Loucy (cell line): ENCODE data around the gene DENND5B.

Experiments
- CTCF ChIP-seq: fragments of 200-600 bp; sonication (generic); conservative IDR thresholded peaks from 2 replicates; pipeline ENCODE4 v1.5.1; 2014; ENCODE audit warnings: mild to moderate bottlenecking, antibody characterized with exemption, low read length
- EZH2phosphoT487 ChIP-seq: fragments of 200-600 bp; IDR thresholded peaks from 2 replicates; pipeline ENCODE4 v1.6.1; 2018; ENCODE audit warnings: antibody characterized with exemption, mild to moderate bottlenecking, moderate library complexity, borderline replicate concordance

DNA sequence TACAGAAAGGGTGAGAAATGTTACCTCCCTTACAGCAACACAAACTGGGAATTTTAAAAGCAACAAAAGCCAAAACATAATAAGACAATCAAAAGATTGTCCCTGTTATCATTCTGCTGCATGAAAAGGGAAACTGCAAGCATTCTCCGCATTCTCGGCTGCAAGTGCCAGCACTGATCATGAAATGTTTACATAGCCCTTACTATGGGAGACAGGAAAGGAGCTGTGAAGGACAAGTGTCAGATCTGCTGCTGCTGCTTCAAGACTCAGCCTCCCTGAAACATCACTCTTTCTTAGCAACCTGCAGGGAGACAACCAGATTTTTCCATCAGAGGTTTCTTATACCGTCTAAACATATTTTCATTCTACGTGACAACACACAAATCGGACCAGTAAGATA, 20.1 kb downstream of the DENND5B start:
- no peak for TF ChIP-seq CTCF
- no peak for TF ChIP-seq EZH2phosphoT487
